Right lobe of liver (tissue), 4 donors: ENCODE results near the gene ATF7.

Experiments
- CTCF ChIP-seq, 4 donors: fragments of 200-600 bp in 3 of 4; fragments of 450-650 bp in 1 of 4; IDR thresholded peaks; one replicate each; pipeline versions ENCODE4 v1.5.1 to v1.8.0; 2016 to 2022; ENCODE audit warnings: antibody characterized with exemption in 4 of 4, mild to moderate bottlenecking in 2 of 4
- POLR2A ChIP-seq: fragments of 450-650 bp; IDR thresholded peaks from one replicate; pipeline ENCODE4 v1.6.1; 2017; ENCODE audit warnings: antibody characterized with exemption, mild to moderate bottlenecking
- donor health status: DM: no; HTN: no; CAD: no.
- donor health status: DM: no; HTN: no; CAD: no.
- donor health status: DM: no; HTN: yes; CAD: no.

DNA sequence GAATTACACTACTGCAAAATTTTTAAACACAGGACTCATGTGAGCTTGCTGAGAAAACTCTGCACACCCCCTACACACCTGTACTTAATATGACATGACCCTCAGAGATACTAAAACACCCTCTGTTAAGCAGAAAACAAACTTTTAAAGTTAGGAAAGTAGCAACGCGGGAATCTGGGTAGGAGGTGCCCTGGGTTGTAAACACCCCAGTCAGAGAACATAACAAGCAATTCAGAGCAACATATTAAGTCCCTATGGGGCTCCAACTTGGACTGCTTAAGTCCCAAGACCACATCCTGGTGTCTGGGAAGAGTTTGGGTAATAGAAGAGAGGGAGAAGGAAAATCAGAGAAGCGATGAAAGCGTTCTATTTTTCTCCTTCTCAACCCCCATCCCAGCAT is 1.2 kb downstream of the ATF7 start:
- TF ChIP-seq POLR2A (no peak), CTCF (IDR thresholded peaks at IDR 0.05) (no peak)
